Prostate gland (tissue), 2 donors: ENCODE data around the gene CPT2. TPM values are rescaled to one million over a fixed set of nuclear protein-coding genes. Genes with fewer than 3 reads are reported as not detected.

Source experiments
- DNase-seq: peaks from one replicate; pipeline ENCODE4 v3.0.0-alpha.2; 2019; ENCODE audit warnings: low spot score
- H3K27ac ChIP-seq, 2 donors: fragments of 200-600 bp; sonication (generic); 2 replicates each; pipeline ENCODE4 v1.5.1; 2017 to 2019
- H3K27me3 ChIP-seq: fragments of 200-600 bp; sonication (generic); replicated peaks from 2 replicates; pipeline ENCODE4 v1.5.1; 2019; ENCODE audit not compliant: insufficient read depth
- H3K36me3 ChIP-seq, 2 donors: fragments of 200-600 bp; sonication (generic); 1 replicate in 1 of 2; 2 replicates in 1 of 2; pipeline versions ENCODE4 v1.5.1 to v1.8.1; 2017 to 2019
- H3K4me1 ChIP-seq: fragments of 200-600 bp; sonication (generic); replicated peaks from 2 replicates; pipeline ENCODE4 v1.5.1; 2019
- H3K4me3 ChIP-seq, 2 donors: fragments of 200-600 bp; sonication (generic); 2 replicates each; pipeline ENCODE4 v1.5.1; 2017 to 2019
- H3K9me3 ChIP-seq: fragments of 200-600 bp; sonication (generic); 2 replicates; pipeline ENCODE4 v1.5.1; 2017
- CTCF ChIP-seq, 4 experiments: fragments of 200-600 bp in 2 of 4; fragments of 450-650 bp in 2 of 4; sonication (generic) in 2 of 4; IDR thresholded peaks; 1 replicate in 3 of 4; 2 replicates in 1 of 4; pipeline ENCODE4 v1.5.1; 2016 to 2019; ENCODE audit warnings: antibody characterized with exemption in 4 of 4, mild to moderate bottlenecking in 2 of 4, moderate library complexity in 2 of 4
- POLR2A ChIP-seq: fragments of 450-650 bp; IDR thresholded peaks from one replicate; pipeline ENCODE4 v1.6.1; 2016; ENCODE audit warnings: antibody characterized with exemption, mild to moderate bottlenecking
- POLR2AphosphoS5 ChIP-seq: sonication (generic); formaldehyde crosslinking; IDR thresholded peaks from one replicate; pipeline ENCODE4 v1.6.1; 2017; ENCODE audit warnings: antibody characterized with exemption
- WGBS: methylation state at CpG from one replicate; pipeline ENCODE4 v1.1.5; 2018; 5-methylcytosine and 5-hydroxymethylcytosine counted together
- intact Hi-C: fragments of 100-400 bp; cut with DNase I; formaldehyde crosslinking; loops from one replicate; pipeline ENCODE4 v1.14.2; 2022
- total RNA-seq, 2 donors: library from RNA; depleted of rRNA; stranded (reverse); fragments of >200 nt; gene quantifications; one replicate each; pipeline ENCODE4 v1.1.0, GENCODE V29; 2016

CPT2 gene
- total RNA-seq, 2 donors from 2014 or later = 30.6 to 48.1 TPM

- DNase-seq = no peak
- Histone ChIP-seq H3K27ac (no peak overlapping the region), H3K27me3 (no peaks in the 10 kb centered on the region), H3K36me3 (no peaks in the 10 kb centered on the region), H3K9me3 (no peaks in the 10 kb centered on the region), H3K4me1 (no peaks in the 10 kb centered on the region), H3K4me3 (no peak overlapping the region)
- intact Hi-C loops = no loop called here
- WGBS = 91% methylated on average over 4 of the region's 4 CpGs
- no peak for TF ChIP-seq POLR2A
- no peak for TF ChIP-seq CTCF (IDR thresholded peaks at IDR 0.05)
- no peak for TF ChIP-seq POLR2AphosphoS5
Observed at GRCh38 chr1:53260631-53261247, 64.1 kb downstream of the CPT2 start.

GRCh38 chr1:53262000-53262399 lies 65.4 kb downstream of the CPT2 start:
- H3K4me1 ChIP-seq = no peaks in the 10 kb centered on the region
- WGBS = 94% methylated on average over 3 of the region's 3 CpGs
- no peaks in the 10 kb centered on the region for H3K9me3 ChIP-seq
- H3K36me3 ChIP-seq = no peaks in the 10 kb centered on the region
- no peak overlapping the region for H3K4me3 ChIP-seq
- intact Hi-C loops = no loop called here
- TF ChIP-seq POLR2AphosphoS5 = no peak
- no peak for TF ChIP-seq CTCF (IDR thresholded peaks at IDR 0.05)
- no peak for TF ChIP-seq POLR2A
- DNase-seq = no peak
- no peak overlapping the region for H3K27ac ChIP-seq
- H3K27me3 ChIP-seq = no peaks in the 10 kb centered on the region

Other genes with a start within 250 kb of the CPT2 start
- gene PODN, start 134.6 kb upstream of the CPT2 start, total RNA-seq = 10 to 100 TPM; 11.6 to 92.7 TPM
- 1 to 10 TPM in 1 of 2 donors, not detected in 1; 1.8 TPM for gene SLC1A7, start 54.2 kb upstream of the CPT2 start, total RNA-seq
- gene CZIB, start 23.8 kb downstream of the CPT2 start, total RNA-seq = 10 to 100 TPM; 28.0 to 46.0 TPM
- 10 to 100 TPM; 23.0 to 36.1 TPM for gene MAGOH, start 41.7 kb downstream of the CPT2 start, total RNA-seq
- 100 to 1,000 TPM in 1 of 2 donors, 1 to 10 TPM in 1; 6.7 to 130 TPM for gene LRP8, start 131.2 kb downstream of the CPT2 start, total RNA-seq